SK-N-SH treated with all-trans-retinoic acid at 6 μM for 48 hours (cell line): ENCODE data around the gene ZCWPW2.

Experiments used
- PATZ1 ChIP-seq: fragments of 250-450 bp; sonication (Bioruptor Pico); IDR thresholded peaks from 2 replicates; pipeline ENCODE4 v1.8.0; 2020; ENCODE audit warnings: mild to moderate bottlenecking, moderate library complexity, borderline replicate concordance
- POU6F1 ChIP-seq: fragments of 250-450 bp; sonication (Bioruptor Pico); IDR thresholded peaks from 2 replicates; pipeline ENCODE4 v1.8.0; 2021; ENCODE audit warnings: low read depth, mild to moderate bottlenecking, moderate library complexity, borderline replicate concordance
- PPARA ChIP-seq: fragments of 250-450 bp; sonication (Bioruptor Pico); IDR thresholded peaks from 2 replicates; pipeline ENCODE4 v1.5.0; 2020; ENCODE audit warnings: mild to moderate bottlenecking, borderline replicate concordance
- ZNF70 ChIP-seq: fragments of 450-650 bp; formaldehyde crosslinking; IDR thresholded peaks from 2 replicates; pipeline ENCODE4 v1.5.0; 2020; ENCODE audit warnings: mild to moderate bottlenecking, moderate library complexity

GRCh38 chr3:28348629-28349468 is at the start of gene ZCWPW2, which contains the start of gene AZI2:
- TF ChIP-seq ZNF70 (no peak), PPARA (no peak), PATZ1 (no peak), POU6F1 (CRISPR knock-in tag) (no peak)
